WTC11 (cell line): ENCODE measurements around the gene MIDN. TPM values are rescaled to one million over a fixed set of nuclear protein-coding genes. Genes with fewer than 3 reads are reported as not detected.

ENCODE experiments used
- ATAC-seq: fragments of 200-7000 bp; cut with Tn5 transposase; 2 replicates; pipeline ENCODE4 v1.10.0; 2021; ENCODE audit warnings: mild to moderate bottlenecking, moderate library complexity
- CTCF ChIA-PET: fragments of 300-600 bp; sonication (Branson Sonifier 250); formaldehyde crosslinking; loops from one replicate; lab custom pipeline; 2021; ENCODE audit warnings: antibody characterized with exemption; lab: Charles Lee
- POLR2A ChIA-PET: fragments of 350-600 bp; sonication (Branson Sonifier 250); formaldehyde crosslinking; loops from one replicate; lab custom pipeline; 2021; ENCODE audit warnings: antibody characterized with exemption; lab: Charles Lee
- DNase-seq: peaks from one replicate; pipeline ENCODE4 v3.0.0; 2021; ENCODE audit warnings: low spot score
- H3K27ac Mint-ChIP-seq: 2 replicates; pipeline ENCODE4 v1.8.0; 2021; ENCODE audit warnings: mixed read lengths
- H3K27me3 Mint-ChIP-seq: 2 replicates; pipeline ENCODE4 v1.8.0; 2021; ENCODE audit warnings: low read depth, mild to moderate bottlenecking, moderate library complexity, mixed read lengths
- H3K36me3 Mint-ChIP-seq: 2 replicates; pipeline ENCODE4 v1.8.0; 2021; ENCODE audit warnings: mixed read lengths
- H3K4me1 Mint-ChIP-seq: 2 replicates; pipeline ENCODE4 v1.8.0; 2022; ENCODE audit warnings: mixed read lengths
- H3K4me3 Mint-ChIP-seq: 2 replicates; pipeline ENCODE4 v1.8.0; 2021; ENCODE audit warnings: mild to moderate bottlenecking, moderate library complexity, mixed read lengths
- H3K9me3 Mint-ChIP-seq: 2 replicates; pipeline ENCODE4 v1.8.0; 2021; ENCODE audit warnings: mixed read lengths
- AR ChIP-seq: fragments of 250-450 bp; sonication (Bioruptor Pico); IDR thresholded peaks from 2 replicates; pipeline ENCODE4 v1.9.0; 2021; ENCODE audit warnings: mild to moderate bottlenecking
- EMX1 ChIP-seq: fragments of 250-450 bp; sonication (Bioruptor Pico); IDR thresholded peaks from 2 replicates; pipeline ENCODE4 v1.8.0; 2021; ENCODE audit warnings: mild to moderate bottlenecking
- ETV6 ChIP-seq: sonication (generic); formaldehyde crosslinking; IDR thresholded peaks from 2 replicates; pipeline ENCODE4 v1.8.1; 2022; ENCODE audit warnings: mild to moderate bottlenecking, missing genetic modification reagents
- JAZF1 ChIP-seq: fragments of 250-450 bp; sonication (Bioruptor Pico); IDR thresholded peaks from 2 replicates; pipeline ENCODE4 v1.9.0; 2021; ENCODE audit warnings: moderate library complexity, mild to moderate bottlenecking, inconsistent platforms
- MAX ChIP-seq: sonication (generic); formaldehyde crosslinking; IDR thresholded peaks from 2 replicates; pipeline ENCODE4 v1.8.0; 2022; ENCODE audit warnings: mild to moderate bottlenecking, missing genetic modification reagents
- NFATC4 ChIP-seq: fragments of 250-450 bp; sonication (Bioruptor Pico); IDR thresholded peaks from 2 replicates; pipeline ENCODE4 v1.9.0; 2021; ENCODE audit warnings: mild to moderate bottlenecking
- NFE2L1 ChIP-seq: sonication (generic); formaldehyde crosslinking; IDR thresholded peaks from 2 replicates; pipeline ENCODE4 v1.8.1; 2023; ENCODE audit warnings: missing genetic modification reagents
- NFYB ChIP-seq: sonication (generic); formaldehyde crosslinking; conservative IDR thresholded peaks from 2 replicates; pipeline ENCODE4 v1.8.0; 2022; ENCODE audit warnings: low read depth, missing genetic modification reagents
- NR1H2 ChIP-seq: sonication (generic); formaldehyde crosslinking; IDR thresholded peaks from 2 replicates; pipeline ENCODE4 v1.9.0; 2021; ENCODE audit warnings: mild to moderate bottlenecking, moderate library complexity, missing genetic modification reagents
- PRRX2 ChIP-seq: fragments of 250-450 bp; sonication (Bioruptor Pico); IDR thresholded peaks from 2 replicates; pipeline ENCODE4 v1.8.0; 2021; ENCODE audit warnings: mild to moderate bottlenecking
- RELA ChIP-seq: sonication (generic); formaldehyde crosslinking; IDR thresholded peaks from 2 replicates; pipeline ENCODE4 v1.8.1; 2022; ENCODE audit warnings: missing genetic modification reagents, mild to moderate bottlenecking, borderline replicate concordance
- RORB ChIP-seq: fragments of 250-450 bp; sonication (Bioruptor Pico); IDR thresholded peaks from 2 replicates; pipeline ENCODE4 v1.9.0; 2021; ENCODE audit warnings: mild to moderate bottlenecking
- TCF7 ChIP-seq: sonication (generic); formaldehyde crosslinking; IDR thresholded peaks from 2 replicates; pipeline ENCODE4 v1.8.0; 2022; ENCODE audit warnings: mild to moderate bottlenecking, low read depth, missing genetic modification reagents, moderate library complexity
- ZNF263 ChIP-seq: sonication (generic); formaldehyde crosslinking; IDR thresholded peaks from 2 replicates; pipeline ENCODE4 v1.8.1; 2022; ENCODE audit warnings: low read depth, mild to moderate bottlenecking, moderate library complexity, missing genetic modification reagents
- ZNF281 ChIP-seq: sonication (generic); formaldehyde crosslinking; IDR thresholded peaks from 2 replicates; pipeline ENCODE4 v1.8.0; 2023; ENCODE audit warnings: mild to moderate bottlenecking, missing genetic modification reagents
- ZNF416 ChIP-seq: fragments of 250-450 bp; sonication (Bioruptor Pico); IDR thresholded peaks from 2 replicates; pipeline ENCODE4 v1.9.0; 2021; ENCODE audit warnings: mild to moderate bottlenecking, inconsistent platforms
- total RNA-seq: library from RNA; stranded (reverse); gene quantifications from 3 replicates; pipeline ENCODE4 v1.2.3, GENCODE V29; 2021
- TF ChIP-seq, protein P1 (sequence below): sonication (generic); formaldehyde crosslinking; IDR thresholded peaks from 2 replicates; pipeline ENCODE4 v1.8.0; 2023; ENCODE audit warnings: missing genetic modification reagents, mild to moderate bottlenecking, borderline replicate concordance

Gene MIDN
- total RNA-seq, 1 experiment from 2014 or later: 189 TPM

GRCh38 chr19:1271528-1272422 is 23.4 kb downstream of the MIDN start (continued):
- TF ChIP-seq ETV6 (CRISPR knock-in tag) (no peak), PRRX2 (CRISPR knock-in tag) (no peak), NFATC4 (CRISPR knock-in tag) (no peak), AR (CRISPR knock-in tag) (no peak), ZNF263 (CRISPR knock-in tag) (no peak)

DNA sequence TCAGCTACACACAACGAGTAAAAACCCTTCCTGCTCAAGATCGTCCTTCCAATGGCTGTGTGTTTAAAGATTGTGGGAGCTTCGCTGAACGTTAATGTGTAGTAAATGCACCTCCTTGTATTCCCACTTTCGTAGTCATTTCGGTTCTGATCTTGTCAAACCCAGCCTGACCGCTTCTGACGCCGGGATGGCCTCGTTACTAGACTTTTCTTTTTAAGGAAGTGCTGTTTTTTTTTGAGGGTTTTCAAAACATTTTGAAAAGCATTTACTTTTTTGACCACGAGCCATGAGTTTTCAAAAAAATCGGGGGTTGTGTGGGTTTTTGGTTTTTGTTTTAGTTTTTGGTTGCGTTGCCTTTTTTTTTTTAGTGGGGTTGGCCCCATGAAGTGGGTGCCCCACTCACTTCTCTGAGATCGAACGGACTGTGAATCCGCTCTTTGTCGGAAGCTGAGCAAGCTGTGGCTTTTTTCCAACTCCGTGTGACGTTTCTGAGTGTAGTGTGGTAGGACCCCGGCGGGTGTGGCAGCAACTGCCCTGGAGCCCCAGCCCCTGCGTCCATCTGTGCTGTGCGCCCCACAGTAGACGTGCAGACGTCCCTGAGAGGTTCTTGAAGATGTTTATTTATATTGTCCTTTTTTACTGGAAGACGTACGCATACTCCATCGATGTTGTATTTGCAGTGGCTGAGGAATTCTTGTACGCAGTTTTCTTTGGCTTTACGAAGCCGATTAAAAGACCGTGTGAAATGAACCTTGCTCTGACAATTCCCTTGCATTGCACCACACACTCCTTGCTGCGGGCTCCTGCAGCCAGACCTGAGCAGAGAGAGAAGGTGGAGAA is 24.3 kb downstream of the MIDN start:
- 0 out of 2 replicates have a peak, but pooled peaks cover 3% of the 10 kb centered on the region for H3K27me3 Mint-ChIP-seq
- ChIA-PET CTCF (interaction anchor here (3.0 kb wide), 1 partner anchor 28 kb away, joined by 24 read pairs; no protein-coding TSS in a partner anchor), POLR2A (interaction anchor here (0.6 to 1.2 kb wide), 3 partner anchors 13 to 1227 kb away, joined by 3 read pairs; no protein-coding TSS in a partner anchor)
- ATAC-seq (no peak), DNase-seq (no peak)
- TF ChIP-seq JAZF1 (CRISPR knock-in tag) (no peak), RELA (0 out of 2 replicates have a peak, but pooled peaks have one; percentile 22), NR1H2 (CRISPR knock-in tag) (no peak), MAX (CRISPR knock-in tag) (no peak), NFE2L1 (no peak)
- peaks cover 52% of the 10 kb centered on the region for H3K4me1 Mint-ChIP-seq
- peaks cover 45% of the 10 kb centered on the region for H3K36me3 Mint-ChIP-seq
- H3K9me3 Mint-ChIP-seq: no peaks in the 10 kb centered on the region
- H3K27ac Mint-ChIP-seq: peak overlapping the region; percentile 94
- H3K4me3 Mint-ChIP-seq: peak overlapping the region; percentile 34

GRCh38 chr19:1273263-1274041 is 25.1 kb downstream of the MIDN start:
- ChIA-PET CTCF (interaction anchor here (0.6 to 3.0 kb wide), 3 partner anchors 29 to 231 kb away, joined by 3 to 24 read pairs (median 3); no protein-coding TSS in a partner anchor), POLR2A (interaction anchor here (0.6 to 1.7 kb wide), 7 partner anchors 13 to 1226 kb away, joined by 3 to 6 read pairs (median 3); no protein-coding TSS in a partner anchor)
- H3K4me3 Mint-ChIP-seq: peak overlapping the region; percentile 49
- no peak for ATAC-seq
- peak overlapping the region; percentile 95 for H3K27ac Mint-ChIP-seq
- peaks cover 45% of the 10 kb centered on the region for H3K36me3 Mint-ChIP-seq
- H3K9me3 Mint-ChIP-seq: no peaks in the 10 kb centered on the region
- DNase-seq: no peak
- H3K4me1 Mint-ChIP-seq: peaks cover 45% of the 10 kb centered on the region
- 0 out of 2 replicates have a peak, but pooled peaks cover 3% of the 10 kb centered on the region for H3K27me3 Mint-ChIP-seq
- no peak for TF ChIP-seq RORB (CRISPR knock-in tag)
- TF ChIP-seq PRRX2 (CRISPR knock-in tag): 0 out of 2 replicates have a peak, but pooled peaks have one; percentile 31
- no peak for TF ChIP-seq ZNF281
- TF ChIP-seq, protein P1, sequence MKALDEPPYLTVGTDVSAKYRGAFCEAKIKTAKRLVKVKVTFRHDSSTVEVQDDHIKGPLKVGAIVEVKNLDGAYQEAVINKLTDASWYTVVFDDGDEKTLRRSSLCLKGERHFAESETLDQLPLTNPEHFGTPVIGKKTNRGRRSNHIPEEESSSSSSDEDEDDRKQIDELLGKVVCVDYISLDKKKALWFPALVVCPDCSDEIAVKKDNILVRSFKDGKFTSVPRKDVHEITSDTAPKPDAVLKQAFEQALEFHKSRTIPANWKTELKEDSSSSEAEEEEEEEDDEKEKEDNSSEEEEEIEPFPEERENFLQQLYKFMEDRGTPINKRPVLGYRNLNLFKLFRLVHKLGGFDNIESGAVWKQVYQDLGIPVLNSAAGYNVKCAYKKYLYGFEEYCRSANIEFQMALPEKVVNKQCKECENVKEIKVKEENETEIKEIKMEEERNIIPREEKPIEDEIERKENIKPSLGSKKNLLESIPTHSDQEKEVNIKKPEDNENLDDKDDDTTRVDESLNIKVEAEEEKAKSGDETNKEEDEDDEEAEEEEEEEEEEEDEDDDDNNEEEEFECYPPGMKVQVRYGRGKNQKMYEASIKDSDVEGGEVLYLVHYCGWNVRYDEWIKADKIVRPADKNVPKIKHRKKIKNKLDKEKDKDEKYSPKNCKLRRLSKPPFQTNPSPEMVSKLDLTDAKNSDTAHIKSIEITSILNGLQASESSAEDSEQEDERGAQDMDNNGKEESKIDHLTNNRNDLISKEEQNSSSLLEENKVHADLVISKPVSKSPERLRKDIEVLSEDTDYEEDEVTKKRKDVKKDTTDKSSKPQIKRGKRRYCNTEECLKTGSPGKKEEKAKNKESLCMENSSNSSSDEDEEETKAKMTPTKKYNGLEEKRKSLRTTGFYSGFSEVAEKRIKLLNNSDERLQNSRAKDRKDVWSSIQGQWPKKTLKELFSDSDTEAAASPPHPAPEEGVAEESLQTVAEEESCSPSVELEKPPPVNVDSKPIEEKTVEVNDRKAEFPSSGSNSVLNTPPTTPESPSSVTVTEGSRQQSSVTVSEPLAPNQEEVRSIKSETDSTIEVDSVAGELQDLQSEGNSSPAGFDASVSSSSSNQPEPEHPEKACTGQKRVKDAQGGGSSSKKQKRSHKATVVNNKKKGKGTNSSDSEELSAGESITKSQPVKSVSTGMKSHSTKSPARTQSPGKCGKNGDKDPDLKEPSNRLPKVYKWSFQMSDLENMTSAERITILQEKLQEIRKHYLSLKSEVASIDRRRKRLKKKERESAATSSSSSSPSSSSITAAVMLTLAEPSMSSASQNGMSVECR: no peak
- peak; percentile 73; the same call in 1 of the 2 replicates for TF ChIP-seq ZNF416 (CRISPR knock-in tag)
- TF ChIP-seq NFYB: no peak
- no peak for TF ChIP-seq TCF7 (CRISPR knock-in tag)
- peak; percentile 41; the same call in 1 of the 2 replicates for TF ChIP-seq EMX1 (CRISPR knock-in tag)
